H9 (cell line): ENCODE measurements around the gene FCRLA. TPM values are rescaled to one million over a fixed set of nuclear protein-coding genes. Genes with fewer than 3 reads are reported as not detected.

ENCODE experiments used
- DNase-seq: peaks from one replicate; pipeline ENCODE4 v3.0.0-alpha.2; 2017
- H2AFZ ChIP-seq: one replicate; pipeline ENCODE4 v1.6.1; 2013; ENCODE audit warnings: mild to moderate bottlenecking, low read length, control low read depth, moderate library complexity
- H2AK5ac ChIP-seq: 2 replicates; pipeline ENCODE4 v1.6.1; 2013; ENCODE audit warnings: low read length, control low read depth, mixed read lengths; ENCODE audit not compliant: insufficient read length
- H2BK120ac ChIP-seq: one replicate; pipeline ENCODE4 v1.6.1; 2013; ENCODE audit warnings: low read depth, mild to moderate bottlenecking, low read length, control low read depth, inconsistent platforms; ENCODE audit not compliant: poor library complexity, severe bottlenecking
- H2BK12ac ChIP-seq: 2 replicates; pipeline ENCODE4 v1.6.1; 2013; ENCODE audit warnings: low read length, control low read depth, mixed read lengths, low read depth; ENCODE audit not compliant: insufficient read length
- H2BK15ac ChIP-seq: 2 replicates; pipeline ENCODE4 v1.6.1; 2013; ENCODE audit warnings: low read depth, low read length, control low read depth
- H2BK20ac ChIP-seq: one replicate; pipeline ENCODE4 v1.6.1; 2013; ENCODE audit warnings: low read depth, mild to moderate bottlenecking, low read length, control low read depth, inconsistent platforms; ENCODE audit not compliant: poor library complexity, severe bottlenecking
- H2BK5ac ChIP-seq: 2 replicates; pipeline ENCODE4 v1.6.1; 2013; ENCODE audit warnings: low read length, control low read depth, mixed read lengths; ENCODE audit not compliant: insufficient read length
- H3K14ac ChIP-seq: 2 replicates; pipeline ENCODE4 v1.6.1; 2013; ENCODE audit warnings: low read length, control low read depth; ENCODE audit not compliant: insufficient read depth
- H3K18ac ChIP-seq: 2 replicates; pipeline ENCODE4 v1.6.1; 2013; ENCODE audit warnings: low read depth, mild to moderate bottlenecking, mixed read lengths, low read length, control low read depth; ENCODE audit not compliant: insufficient read length
- H3K23ac ChIP-seq: 2 replicates; pipeline ENCODE4 v1.6.1; 2013; ENCODE audit warnings: low read length, control low read depth, mixed read lengths, low read depth; ENCODE audit not compliant: insufficient read length
- H3K23me2 ChIP-seq: 2 replicates; pipeline ENCODE4 v1.6.1; 2013; ENCODE audit warnings: low read depth, mild to moderate bottlenecking, mixed read lengths, low read length, control low read depth; ENCODE audit not compliant: insufficient read length, poor library complexity, severe bottlenecking
- H3K27ac ChIP-seq: 2 replicates; pipeline ENCODE4 v1.5.1; 2013; ENCODE audit warnings: low read length, control low read depth, mixed read lengths, low read depth; ENCODE audit not compliant: insufficient read length
- H3K27me3 ChIP-seq: 2 replicates; pipeline ENCODE4 v1.6.1; 2013; ENCODE audit warnings: low read length, control low read depth, inconsistent platforms; ENCODE audit not compliant: insufficient read depth
- H3K4ac ChIP-seq: 2 replicates; pipeline ENCODE4 v1.6.1; 2013; ENCODE audit warnings: low read depth, mild to moderate bottlenecking, control low read depth, inconsistent platforms, low read length, moderate library complexity
- H3K4me1 ChIP-seq: 2 replicates; pipeline ENCODE4 v1.6.1; 2013; ENCODE audit warnings: low read length, control low read depth, inconsistent platforms; ENCODE audit not compliant: insufficient read depth
- H3K4me2 ChIP-seq: 2 replicates; pipeline ENCODE4 v1.6.1; 2013; ENCODE audit warnings: low read length, control low read depth, mixed read lengths; ENCODE audit not compliant: insufficient read length, insufficient read depth
- H3K56ac ChIP-seq: 2 replicates; pipeline ENCODE4 v1.6.1; 2013; ENCODE audit warnings: low read depth, mild to moderate bottlenecking, mixed read lengths, low read length, control low read depth; ENCODE audit not compliant: insufficient read length
- H3K79me1 ChIP-seq: 2 replicates; pipeline ENCODE4 v1.6.1; 2013; ENCODE audit warnings: low read depth, mild to moderate bottlenecking, moderate library complexity, low read length, control low read depth, inconsistent platforms; ENCODE audit not compliant: insufficient read depth, poor library complexity, severe bottlenecking
- H3K79me2 ChIP-seq: 2 replicates; pipeline ENCODE4 v1.6.1; 2013; ENCODE audit warnings: low read length, control low read depth, inconsistent platforms; ENCODE audit not compliant: insufficient read depth
- H3K9ac ChIP-seq: 2 replicates; pipeline ENCODE4 v1.6.1; 2013; ENCODE audit warnings: low read length, control low read depth, mixed read lengths; ENCODE audit not compliant: insufficient read length; ENCODE audit errors: extremely low read depth
- H3K9me3 ChIP-seq: one replicate; pipeline ENCODE4 v1.6.1; 2013; ENCODE audit warnings: low read depth, low read length, inconsistent platforms; ENCODE audit not compliant: control insufficient read depth
- H3T11ph ChIP-seq: one replicate; pipeline ENCODE4 v1.6.1; 2013; ENCODE audit warnings: mild to moderate bottlenecking, low read length, control low read depth, inconsistent platforms
- H4K20me1 ChIP-seq: one replicate; pipeline ENCODE4 v1.6.1; 2013; ENCODE audit not compliant: control insufficient read depth, insufficient read length, insufficient read depth
- H4K5ac ChIP-seq: 2 replicates; pipeline ENCODE4 v1.6.1; 2013; ENCODE audit warnings: low read depth, mild to moderate bottlenecking, mixed read lengths, low read length, control low read depth; ENCODE audit not compliant: insufficient read length
- H4K8ac ChIP-seq: replicated peaks from 2 replicates; pipeline ENCODE4 v1.6.1; 2013; ENCODE audit warnings: low read length, control low read depth, mixed read lengths, low read depth; ENCODE audit not compliant: insufficient read length
- H4K91ac ChIP-seq: 2 replicates; pipeline ENCODE4 v1.6.1; 2013; ENCODE audit warnings: low read depth, mild to moderate bottlenecking, moderate library complexity, mixed read lengths, low read length, control low read depth; ENCODE audit not compliant: insufficient read length
- H3K27ac Mint-ChIP-seq, 3 experiments: 2 replicates in 2 of 3; 3 replicates in 1 of 3; pipeline ENCODE4 v1.8.0; 2020 to 2021; ENCODE audit warnings: mixed read lengths in 3 of 3, mild to moderate bottlenecking in 1 of 3, moderate library complexity in 1 of 3
- H3K27me3 Mint-ChIP-seq: 2 replicates; pipeline ENCODE4 v1.8.0; 2021; ENCODE audit warnings: low read depth, mild to moderate bottlenecking, moderate library complexity, mixed read lengths
- H3K36me3 Mint-ChIP-seq, 3 experiments: 2 replicates in 2 of 3; 3 replicates in 1 of 3; pipeline ENCODE4 v1.8.0; 2020 to 2021; ENCODE audit warnings: low read depth in 3 of 3, mixed read lengths in 3 of 3; ENCODE audit not compliant: insufficient read depth in 1 of 3
- H3K4me1 Mint-ChIP-seq, 2 experiments: 2 replicates each; pipeline ENCODE4 v1.8.0; 2020; ENCODE audit warnings: mixed read lengths in 2 of 2
- H3K4me3 Mint-ChIP-seq, 2 experiments: 2 replicates in 1 of 2; 3 replicates in 1 of 2; pipeline ENCODE4 v1.8.0; 2020 to 2021; ENCODE audit warnings: mild to moderate bottlenecking in 2 of 2, mixed read lengths in 2 of 2, moderate library complexity in 1 of 2
- H3K9me3 Mint-ChIP-seq, 2 experiments: 2 replicates in 1 of 2; 3 replicates in 1 of 2; pipeline ENCODE4 v1.8.0; 2020; ENCODE audit warnings: mild to moderate bottlenecking in 2 of 2, mixed read lengths in 2 of 2, moderate library complexity in 1 of 2
- WGBS: extraction: QIAGEN DNeasy Blood & Tissue Kit; methylation state at CpG from one replicate; pipeline ENCODE4 v1.1.7; 2013; ENCODE audit warnings: missing lambda C conversion rate, low lambda C conversion rate, mixed read lengths; ENCODE audit not compliant: insufficient read length; ENCODE audit errors: extremely low coverage; 5-methylcytosine and 5-hydroxymethylcytosine counted together
- total RNA-seq: library from RNA; stranded (reverse); gene quantifications from 2 replicates; pipeline ENCODE4 v1.2.1, GENCODE V29; 2021
- TF ChIP-seq, protein P1 (sequence below): fragments of 200-600 bp; sonication (generic); conservative IDR thresholded peaks from 3 replicates; pipeline ENCODE4 v1.8.0; 2021; ENCODE audit warnings: antibody characterized with exemption, mild to moderate bottlenecking

Gene FCRLA
- total RNA-seq, 1 experiment from 2014 or later = not detected

- Mint-ChIP-seq H3K27me3 (no peaks in the 10 kb centered on the region; the same call in none of the 2 replicates), H3K27ac (no peak overlapping the region)
Measured at GRCh38 chr1:161678500-161678899, 28.5 kb upstream of the FCRLA start.

More at GRCh38 chr1:161678500-161678899, 28.5 kb upstream of the FCRLA start:
- Mint-ChIP-seq H3K4me3 (no peak overlapping the region), H3K4me1 (peaks cover 4 to 8% of the 10 kb centered on the region in 2 experiments), H3K36me3 (no peaks in the 10 kb centered on the region), H3K9me3 (no peaks in the 10 kb centered on the region)
- H3K23ac ChIP-seq = no peak overlapping the region
- H3K4ac ChIP-seq = no peak overlapping the region
- TF ChIP-seq, protein P1, sequence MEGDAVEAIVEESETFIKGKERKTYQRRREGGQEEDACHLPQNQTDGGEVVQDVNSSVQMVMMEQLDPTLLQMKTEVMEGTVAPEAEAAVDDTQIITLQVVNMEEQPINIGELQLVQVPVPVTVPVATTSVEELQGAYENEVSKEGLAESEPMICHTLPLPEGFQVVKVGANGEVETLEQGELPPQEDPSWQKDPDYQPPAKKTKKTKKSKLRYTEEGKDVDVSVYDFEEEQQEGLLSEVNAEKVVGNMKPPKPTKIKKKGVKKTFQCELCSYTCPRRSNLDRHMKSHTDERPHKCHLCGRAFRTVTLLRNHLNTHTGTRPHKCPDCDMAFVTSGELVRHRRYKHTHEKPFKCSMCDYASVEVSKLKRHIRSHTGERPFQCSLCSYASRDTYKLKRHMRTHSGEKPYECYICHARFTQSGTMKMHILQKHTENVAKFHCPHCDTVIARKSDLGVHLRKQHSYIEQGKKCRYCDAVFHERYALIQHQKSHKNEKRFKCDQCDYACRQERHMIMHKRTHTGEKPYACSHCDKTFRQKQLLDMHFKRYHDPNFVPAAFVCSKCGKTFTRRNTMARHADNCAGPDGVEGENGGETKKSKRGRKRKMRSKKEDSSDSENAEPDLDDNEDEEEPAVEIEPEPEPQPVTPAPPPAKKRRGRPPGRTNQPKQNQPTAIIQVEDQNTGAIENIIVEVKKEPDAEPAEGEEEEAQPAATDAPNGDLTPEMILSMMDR = no peak
- H2BK12ac ChIP-seq = no peak overlapping the region
- no peaks in the 10 kb centered on the region for H3K79me1 ChIP-seq
- no peak overlapping the region for H2BK20ac ChIP-seq
- no CpG with 5 or more reads among the region's 3 CpGs for WGBS
- H3K18ac ChIP-seq = no peak overlapping the region
- H2BK120ac ChIP-seq = no peak overlapping the region
- H3K9ac ChIP-seq = no peak overlapping the region
- H3K56ac ChIP-seq = no peak overlapping the region
- H3K23me2 ChIP-seq = no peaks in the 10 kb centered on the region
- H3K79me2 ChIP-seq = no peaks in the 10 kb centered on the region
- no peak for DNase-seq
- H2AFZ ChIP-seq = no peak overlapping the region
- no peak overlapping the region for H3K27ac ChIP-seq
- no peak overlapping the region for H3K4me2 ChIP-seq
- no peak overlapping the region for H4K91ac ChIP-seq
- no peak overlapping the region for H4K8ac ChIP-seq
- H2BK15ac ChIP-seq = no peak overlapping the region
- no peak overlapping the region for H2AK5ac ChIP-seq
- H2BK5ac ChIP-seq = no peak overlapping the region
- no peaks in the 10 kb centered on the region for H3K9me3 ChIP-seq
- H3K14ac ChIP-seq = no peak overlapping the region
- no peaks in the 10 kb centered on the region for H4K20me1 ChIP-seq
- no peaks in the 10 kb centered on the region for H3K4me1 ChIP-seq
- no peak overlapping the region for H3T11ph ChIP-seq
- H3K27me3 ChIP-seq = no peaks in the 10 kb centered on the region
- no peak overlapping the region for H4K5ac ChIP-seq
